GM23338 (cell line): ENCODE results near the gene SRPK2.

ENCODE experiments used
- EZH2 ChIP-seq: fragments of 200-600 bp; sonication (generic); IDR thresholded peaks from one replicate; pipeline ENCODE4 v1.8.0; 2017; ENCODE audit warnings: antibody characterized with exemption, mild to moderate bottlenecking, low read depth; ENCODE audit not compliant: unreplicated experiment
- EZH2phosphoT487 ChIP-seq: fragments of 200-600 bp; sonication (generic); IDR thresholded peaks from one replicate; pipeline ENCODE4 v1.8.1; 2018; ENCODE audit warnings: antibody characterized with exemption; ENCODE audit not compliant: unreplicated experiment
- TF ChIP-seq, protein P1 (sequence below), 2 experiments: fragments of 200-600 bp in 1 of 2; sonication (generic) in 1 of 2; conservative IDR thresholded peaks; 2 replicates each; pipeline versions ENCODE4 v1.5.1 to v1.6.1; 2016 to 2017; ENCODE audit warnings: antibody characterized with exemption in 2 of 2, low read depth in 2 of 2, mild to moderate bottlenecking in 2 of 2, moderate library complexity in 1 of 2
- TF ChIP-seq, protein P2 (sequence below): fragments of 250-450 bp; sonication (Bioruptor Pico); IDR thresholded peaks from 2 replicates; pipeline ENCODE4 v1.5.0; 2020; ENCODE audit warnings: mild to moderate bottlenecking, moderate library complexity
- TF ChIP-seq, protein P3 (sequence below): IDR thresholded peaks from one replicate; pipeline ENCODE4 v1.6.1; 2018; ENCODE audit warnings: antibody characterized with exemption; ENCODE audit not compliant: unreplicated experiment

DNA sequence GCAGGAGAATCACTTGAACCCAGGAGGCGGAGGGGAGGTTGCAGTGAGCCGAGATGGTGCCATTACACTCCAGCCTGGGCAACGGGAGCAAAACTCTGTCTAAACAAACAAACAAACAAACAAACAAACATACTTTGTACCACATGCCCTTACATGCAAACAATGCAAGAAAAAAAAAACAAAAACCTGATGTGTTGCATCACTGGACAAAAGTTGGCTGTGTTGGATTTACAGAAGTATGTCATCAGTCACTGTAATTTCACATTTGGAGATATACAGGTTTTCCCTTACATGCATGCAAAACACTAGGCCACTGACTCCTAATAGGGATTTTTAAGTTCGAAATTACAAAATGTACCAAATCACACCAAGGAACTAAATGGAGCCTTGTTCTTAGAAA is 138.5 kb downstream of the SRPK2 start:
- TF ChIP-seq EZH2 (no peak), EZH2phosphoT487 (no peak)
- TF ChIP-seq, protein P1, sequence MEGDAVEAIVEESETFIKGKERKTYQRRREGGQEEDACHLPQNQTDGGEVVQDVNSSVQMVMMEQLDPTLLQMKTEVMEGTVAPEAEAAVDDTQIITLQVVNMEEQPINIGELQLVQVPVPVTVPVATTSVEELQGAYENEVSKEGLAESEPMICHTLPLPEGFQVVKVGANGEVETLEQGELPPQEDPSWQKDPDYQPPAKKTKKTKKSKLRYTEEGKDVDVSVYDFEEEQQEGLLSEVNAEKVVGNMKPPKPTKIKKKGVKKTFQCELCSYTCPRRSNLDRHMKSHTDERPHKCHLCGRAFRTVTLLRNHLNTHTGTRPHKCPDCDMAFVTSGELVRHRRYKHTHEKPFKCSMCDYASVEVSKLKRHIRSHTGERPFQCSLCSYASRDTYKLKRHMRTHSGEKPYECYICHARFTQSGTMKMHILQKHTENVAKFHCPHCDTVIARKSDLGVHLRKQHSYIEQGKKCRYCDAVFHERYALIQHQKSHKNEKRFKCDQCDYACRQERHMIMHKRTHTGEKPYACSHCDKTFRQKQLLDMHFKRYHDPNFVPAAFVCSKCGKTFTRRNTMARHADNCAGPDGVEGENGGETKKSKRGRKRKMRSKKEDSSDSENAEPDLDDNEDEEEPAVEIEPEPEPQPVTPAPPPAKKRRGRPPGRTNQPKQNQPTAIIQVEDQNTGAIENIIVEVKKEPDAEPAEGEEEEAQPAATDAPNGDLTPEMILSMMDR (conservative IDR thresholded peaks at IDR 0.05; ENCODE audit: low read depth in 2 of 2): no peak
- TF ChIP-seq, protein P2, sequence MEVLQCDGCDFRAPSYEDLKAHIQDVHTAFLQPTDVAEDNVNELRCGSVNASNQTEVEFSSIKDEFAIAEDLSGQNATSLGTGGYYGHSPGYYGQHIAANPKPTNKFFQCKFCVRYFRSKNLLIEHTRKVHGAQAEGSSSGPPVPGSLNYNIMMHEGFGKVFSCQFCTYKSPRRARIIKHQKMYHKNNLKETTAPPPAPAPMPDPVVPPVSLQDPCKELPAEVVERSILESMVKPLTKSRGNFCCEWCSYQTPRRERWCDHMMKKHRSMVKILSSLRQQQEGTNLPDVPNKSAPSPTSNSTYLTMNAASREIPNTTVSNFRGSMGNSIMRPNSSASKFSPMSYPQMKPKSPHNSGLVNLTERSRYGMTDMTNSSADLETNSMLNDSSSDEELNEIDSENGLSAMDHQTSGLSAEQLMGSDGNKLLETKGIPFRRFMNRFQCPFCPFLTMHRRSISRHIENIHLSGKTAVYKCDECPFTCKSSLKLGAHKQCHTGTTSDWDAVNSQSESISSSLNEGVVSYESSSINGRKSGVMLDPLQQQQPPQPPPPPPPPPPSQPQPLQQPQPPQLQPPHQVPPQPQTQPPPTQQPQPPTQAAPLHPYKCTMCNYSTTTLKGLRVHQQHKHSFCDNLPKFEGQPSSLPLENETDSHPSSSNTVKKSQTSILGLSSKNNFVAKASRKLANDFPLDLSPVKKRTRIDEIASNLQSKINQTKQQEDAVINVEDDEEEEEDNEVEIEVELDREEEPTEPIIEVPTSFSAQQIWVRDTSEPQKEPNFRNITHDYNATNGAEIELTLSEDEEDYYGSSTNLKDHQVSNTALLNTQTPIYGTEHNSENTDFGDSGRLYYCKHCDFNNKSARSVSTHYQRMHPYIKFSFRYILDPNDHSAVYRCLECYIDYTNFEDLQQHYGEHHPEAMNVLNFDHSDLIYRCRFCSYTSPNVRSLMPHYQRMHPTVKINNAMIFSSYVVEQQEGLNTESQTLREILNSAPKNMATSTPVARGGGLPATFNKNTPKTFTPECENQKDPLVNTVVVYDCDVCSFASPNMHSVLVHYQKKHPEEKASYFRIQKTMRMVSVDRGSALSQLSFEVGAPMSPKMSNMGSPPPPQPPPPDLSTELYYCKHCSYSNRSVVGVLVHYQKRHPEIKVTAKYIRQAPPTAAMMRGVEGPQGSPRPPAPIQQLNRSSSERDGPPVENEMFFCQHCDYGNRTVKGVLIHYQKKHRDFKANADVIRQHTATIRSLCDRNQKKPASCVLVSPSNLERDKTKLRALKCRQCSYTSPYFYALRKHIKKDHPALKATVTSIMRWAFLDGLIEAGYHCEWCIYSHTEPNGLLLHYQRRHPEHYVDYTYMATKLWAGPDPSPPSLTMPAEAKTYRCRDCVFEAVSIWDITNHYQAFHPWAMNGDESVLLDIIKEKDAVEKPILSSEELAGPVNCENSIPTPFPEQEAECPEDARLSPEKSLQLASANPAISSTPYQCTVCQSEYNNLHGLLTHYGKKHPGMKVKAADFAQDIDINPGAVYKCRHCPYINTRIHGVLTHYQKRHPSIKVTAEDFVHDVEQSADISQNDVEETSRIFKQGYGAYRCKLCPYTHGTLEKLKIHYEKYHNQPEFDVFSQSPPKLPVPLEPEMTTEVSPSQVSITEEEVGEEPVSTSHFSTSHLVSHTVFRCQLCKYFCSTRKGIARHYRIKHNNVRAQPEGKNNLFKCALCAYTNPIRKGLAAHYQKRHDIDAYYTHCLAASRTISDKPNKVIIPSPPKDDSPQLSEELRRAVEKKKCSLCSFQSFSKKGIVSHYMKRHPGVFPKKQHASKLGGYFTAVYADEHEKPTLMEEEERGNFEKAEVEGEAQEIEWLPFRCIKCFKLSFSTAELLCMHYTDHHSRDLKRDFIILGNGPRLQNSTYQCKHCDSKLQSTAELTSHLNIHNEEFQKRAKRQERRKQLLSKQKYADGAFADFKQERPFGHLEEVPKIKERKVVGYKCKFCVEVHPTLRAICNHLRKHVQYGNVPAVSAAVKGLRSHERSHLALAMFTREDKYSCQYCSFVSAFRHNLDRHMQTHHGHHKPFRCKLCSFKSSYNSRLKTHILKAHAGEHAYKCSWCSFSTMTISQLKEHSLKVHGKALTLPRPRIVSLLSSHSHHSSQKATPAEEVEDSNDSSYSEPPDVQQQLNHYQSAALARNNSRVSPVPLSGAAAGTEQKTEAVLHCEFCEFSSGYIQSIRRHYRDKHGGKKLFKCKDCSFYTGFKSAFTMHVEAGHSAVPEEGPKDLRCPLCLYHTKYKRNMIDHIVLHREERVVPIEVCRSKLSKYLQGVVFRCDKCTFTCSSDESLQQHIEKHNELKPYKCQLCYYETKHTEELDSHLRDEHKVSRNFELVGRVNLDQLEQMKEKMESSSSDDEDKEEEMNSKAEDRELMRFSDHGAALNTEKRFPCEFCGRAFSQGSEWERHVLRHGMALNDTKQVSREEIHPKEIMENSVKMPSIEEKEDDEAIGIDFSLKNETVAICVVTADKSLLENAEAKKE: no peak
- TF ChIP-seq, protein P3, sequence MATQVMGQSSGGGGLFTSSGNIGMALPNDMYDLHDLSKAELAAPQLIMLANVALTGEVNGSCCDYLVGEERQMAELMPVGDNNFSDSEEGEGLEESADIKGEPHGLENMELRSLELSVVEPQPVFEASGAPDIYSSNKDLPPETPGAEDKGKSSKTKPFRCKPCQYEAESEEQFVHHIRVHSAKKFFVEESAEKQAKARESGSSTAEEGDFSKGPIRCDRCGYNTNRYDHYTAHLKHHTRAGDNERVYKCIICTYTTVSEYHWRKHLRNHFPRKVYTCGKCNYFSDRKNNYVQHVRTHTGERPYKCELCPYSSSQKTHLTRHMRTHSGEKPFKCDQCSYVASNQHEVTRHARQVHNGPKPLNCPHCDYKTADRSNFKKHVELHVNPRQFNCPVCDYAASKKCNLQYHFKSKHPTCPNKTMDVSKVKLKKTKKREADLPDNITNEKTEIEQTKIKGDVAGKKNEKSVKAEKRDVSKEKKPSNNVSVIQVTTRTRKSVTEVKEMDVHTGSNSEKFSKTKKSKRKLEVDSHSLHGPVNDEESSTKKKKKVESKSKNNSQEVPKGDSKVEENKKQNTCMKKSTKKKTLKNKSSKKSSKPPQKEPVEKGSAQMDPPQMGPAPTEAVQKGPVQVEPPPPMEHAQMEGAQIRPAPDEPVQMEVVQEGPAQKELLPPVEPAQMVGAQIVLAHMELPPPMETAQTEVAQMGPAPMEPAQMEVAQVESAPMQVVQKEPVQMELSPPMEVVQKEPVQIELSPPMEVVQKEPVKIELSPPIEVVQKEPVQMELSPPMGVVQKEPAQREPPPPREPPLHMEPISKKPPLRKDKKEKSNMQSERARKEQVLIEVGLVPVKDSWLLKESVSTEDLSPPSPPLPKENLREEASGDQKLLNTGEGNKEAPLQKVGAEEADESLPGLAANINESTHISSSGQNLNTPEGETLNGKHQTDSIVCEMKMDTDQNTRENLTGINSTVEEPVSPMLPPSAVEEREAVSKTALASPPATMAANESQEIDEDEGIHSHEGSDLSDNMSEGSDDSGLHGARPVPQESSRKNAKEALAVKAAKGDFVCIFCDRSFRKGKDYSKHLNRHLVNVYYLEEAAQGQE: no peak
